Activated T-cell treated with anti-CD3 and anti-CD28 coated beads, Interleukin-2, amount 50 U/mL, for 1 hour (primary cell): ENCODE measurements around the gene PICK1.
"Not testable (repeated sequence)": the region's sequence is repeated elsewhere in the genome, so short reads cannot be mapped to it uniquely, and the experiment has no call there.

Experiments
- DNase-seq: peaks from one replicate; pipeline ENCODE4 v3.0.0-alpha.2; 2020

Gene PICK1

DNA sequence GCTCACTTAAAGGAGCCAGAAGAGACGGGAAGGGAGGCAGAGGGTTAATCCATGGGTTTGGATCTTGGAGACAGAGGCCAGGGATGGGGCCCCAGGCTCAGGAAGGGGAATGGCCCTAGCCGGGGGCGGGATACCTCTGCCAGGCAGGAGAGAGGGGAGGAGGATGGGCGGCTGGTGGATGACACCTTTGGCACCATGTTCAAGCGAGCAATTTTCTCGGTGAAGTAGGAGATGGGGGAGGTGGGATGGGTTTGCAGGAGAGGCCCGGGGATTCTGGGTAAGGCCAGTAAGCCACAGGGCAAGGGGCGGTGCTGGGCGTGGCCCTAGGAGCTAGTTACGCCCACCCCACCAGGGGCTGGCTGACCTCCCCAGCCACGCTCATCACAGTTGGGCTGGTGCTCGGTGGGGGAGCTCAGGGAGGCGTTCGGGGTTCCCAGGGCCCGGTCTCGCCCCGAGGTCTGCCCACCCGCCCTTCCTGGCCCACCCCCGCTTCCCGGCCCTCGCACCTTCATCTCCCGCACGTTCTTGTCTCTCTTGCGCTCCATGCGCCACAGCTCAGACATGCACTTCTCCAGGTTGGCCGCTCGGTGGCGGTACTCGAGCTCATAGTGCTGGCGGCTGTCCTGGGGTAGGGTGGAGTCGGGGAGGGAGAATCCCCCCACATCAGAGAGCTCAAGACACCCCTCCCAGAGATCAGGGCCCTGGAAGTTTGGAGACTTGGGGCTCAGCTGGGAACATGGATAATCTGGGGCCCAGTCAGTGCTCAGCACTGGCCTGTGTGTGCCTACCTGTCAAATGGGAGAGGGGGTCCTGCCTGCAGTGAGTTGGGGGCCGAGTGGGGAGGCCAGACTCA is 40.6 kb downstream of the PICK1 start:
- DNase-seq, result no peak

DNA sequence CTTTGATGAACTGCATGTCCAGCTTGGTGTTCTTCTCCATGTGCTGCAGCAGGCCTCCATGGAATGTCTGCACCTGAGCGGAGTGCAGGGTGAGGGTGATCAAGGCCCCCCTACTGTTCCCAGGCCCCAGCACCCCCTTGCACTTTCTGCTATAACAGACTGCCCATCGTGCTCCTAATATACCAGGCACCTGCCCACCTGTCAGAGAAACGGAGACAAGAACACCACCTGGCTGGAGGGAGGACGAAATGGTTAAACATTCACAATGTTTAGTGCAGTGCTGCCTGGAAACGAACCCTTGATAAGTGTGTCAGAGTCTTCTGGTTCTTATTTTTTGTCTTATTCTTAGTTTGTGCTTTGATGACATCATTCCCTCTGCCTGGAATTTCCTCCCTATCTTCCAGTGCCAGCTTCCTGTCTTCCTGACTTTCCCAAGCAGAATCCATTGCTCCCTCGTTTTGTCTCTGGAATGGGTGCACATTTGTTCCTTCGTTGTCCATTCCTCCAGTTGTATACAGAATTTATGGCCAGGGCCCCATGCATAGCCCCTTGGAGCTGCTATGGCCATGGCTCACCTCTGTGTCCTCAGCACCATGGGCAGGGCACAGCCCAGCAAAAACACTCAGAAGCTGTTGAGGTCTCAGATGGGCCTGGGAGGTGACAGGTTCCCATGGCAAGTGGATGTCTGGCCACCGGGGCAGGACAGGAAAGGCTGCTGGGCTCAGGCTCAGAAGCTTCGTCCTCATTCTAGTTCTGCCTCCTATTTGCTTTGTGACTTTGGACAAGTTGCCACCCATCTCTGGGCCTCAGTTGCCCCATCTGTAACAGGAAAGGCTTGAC is 41.4 kb downstream of the PICK1 start:
- DNase-seq, result no peak

- no peak for DNase-seq
Measured at GRCh38 chr22:38103641-38104040, 46.4 kb downstream of the PICK1 start.

DNA sequence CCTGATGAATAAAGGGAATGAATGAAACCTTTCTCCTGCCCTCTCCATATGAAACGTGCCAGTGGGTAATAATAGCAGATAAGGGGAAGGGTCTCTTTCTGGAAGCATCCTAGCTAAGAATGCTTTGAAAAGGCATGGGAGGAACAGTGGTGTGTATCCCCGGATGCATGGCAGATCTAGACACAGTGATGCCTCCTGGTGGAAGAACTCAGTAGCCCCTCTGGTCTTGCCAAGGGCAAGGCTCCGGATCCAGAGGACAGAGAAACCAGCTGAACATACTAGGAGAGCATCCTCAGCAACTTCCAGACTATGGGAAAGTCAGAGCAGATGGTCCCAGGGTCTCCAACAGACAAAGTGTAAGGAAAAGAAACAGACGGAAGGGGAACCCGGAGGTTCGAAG is 46.9 kb downstream of the PICK1 start:
- no peak for DNase-seq

DNA sequence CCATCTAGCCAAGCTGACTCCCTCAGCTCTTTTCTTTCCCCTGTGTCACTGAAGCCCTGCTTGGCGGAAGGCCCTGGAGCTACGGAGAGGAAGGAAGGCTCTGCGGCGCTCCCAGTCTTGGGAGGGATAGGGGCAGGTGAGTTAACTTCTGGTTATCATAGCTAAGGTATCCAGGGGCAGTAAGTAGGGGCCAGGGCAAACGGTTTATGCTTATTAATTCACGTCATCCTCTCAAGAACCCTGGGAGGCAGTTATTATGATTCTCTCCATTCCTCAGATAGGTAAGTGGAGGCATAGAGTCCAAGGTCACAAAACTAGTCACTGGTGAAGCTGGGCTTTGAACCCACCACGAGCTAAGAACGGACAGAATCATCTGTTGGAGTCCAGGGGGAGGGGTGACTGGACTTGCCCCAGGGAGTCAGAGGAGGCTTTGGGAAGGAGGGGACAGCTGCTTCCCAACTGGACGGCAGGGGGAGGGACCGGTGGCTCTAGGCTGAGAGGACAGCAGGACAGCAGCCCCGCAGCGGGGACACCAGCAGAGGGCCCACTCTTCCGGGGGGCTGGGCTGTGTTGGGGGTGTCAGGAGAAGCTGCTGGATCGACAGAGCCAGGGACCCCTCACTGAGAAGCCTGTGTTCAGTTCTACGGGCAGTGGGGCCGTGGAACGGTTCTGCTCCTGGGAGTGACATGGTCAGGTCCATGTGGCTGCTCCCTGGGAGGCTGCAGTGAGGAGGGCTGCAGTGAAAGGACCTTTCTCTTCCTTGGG is 49.8 kb downstream of the PICK1 start:
- DNase-seq, result no peak

- DNase-seq, result no peak
Measured at GRCh38 chr22:38107692-38108515, 50.7 kb downstream of the PICK1 start.

DNA sequence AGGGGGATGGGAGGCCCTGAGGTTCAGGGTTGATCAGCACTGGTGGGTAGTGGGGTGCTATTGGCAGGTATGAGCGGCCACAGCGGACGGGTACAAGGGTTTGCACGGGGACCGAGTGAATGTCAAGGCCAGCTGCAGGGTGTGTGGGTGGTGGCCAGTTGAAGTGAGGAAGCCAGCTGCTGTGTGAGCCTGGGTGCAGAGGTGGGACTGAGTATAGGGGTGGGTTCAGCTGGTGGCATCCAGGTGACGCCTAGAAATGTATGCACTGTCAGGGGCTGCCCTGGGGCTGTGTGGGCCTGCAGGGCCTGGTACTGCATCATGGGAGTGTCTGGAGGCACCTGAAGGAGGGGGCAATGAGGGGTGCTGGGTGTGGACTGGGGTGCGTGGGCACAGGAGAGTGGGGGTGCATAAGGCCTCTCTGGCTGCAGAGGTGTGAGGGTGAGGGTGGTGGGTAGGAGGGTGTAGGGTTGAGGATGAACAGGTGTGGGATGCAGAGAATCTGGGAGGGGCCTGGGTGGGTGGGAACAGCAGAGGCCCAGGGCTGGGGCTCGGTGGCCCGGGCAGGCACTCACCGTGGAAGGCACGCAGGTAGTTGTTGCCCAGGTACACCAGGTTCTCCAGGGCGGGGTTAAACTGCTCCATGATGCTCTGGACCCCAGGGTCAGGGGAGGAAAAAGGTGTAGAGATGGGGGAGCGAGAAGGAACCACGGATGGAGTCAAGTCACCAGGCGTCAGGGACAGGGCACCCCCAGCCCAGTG is 51.5 kb downstream of the PICK1 start:
- no peak for DNase-seq

DNA sequence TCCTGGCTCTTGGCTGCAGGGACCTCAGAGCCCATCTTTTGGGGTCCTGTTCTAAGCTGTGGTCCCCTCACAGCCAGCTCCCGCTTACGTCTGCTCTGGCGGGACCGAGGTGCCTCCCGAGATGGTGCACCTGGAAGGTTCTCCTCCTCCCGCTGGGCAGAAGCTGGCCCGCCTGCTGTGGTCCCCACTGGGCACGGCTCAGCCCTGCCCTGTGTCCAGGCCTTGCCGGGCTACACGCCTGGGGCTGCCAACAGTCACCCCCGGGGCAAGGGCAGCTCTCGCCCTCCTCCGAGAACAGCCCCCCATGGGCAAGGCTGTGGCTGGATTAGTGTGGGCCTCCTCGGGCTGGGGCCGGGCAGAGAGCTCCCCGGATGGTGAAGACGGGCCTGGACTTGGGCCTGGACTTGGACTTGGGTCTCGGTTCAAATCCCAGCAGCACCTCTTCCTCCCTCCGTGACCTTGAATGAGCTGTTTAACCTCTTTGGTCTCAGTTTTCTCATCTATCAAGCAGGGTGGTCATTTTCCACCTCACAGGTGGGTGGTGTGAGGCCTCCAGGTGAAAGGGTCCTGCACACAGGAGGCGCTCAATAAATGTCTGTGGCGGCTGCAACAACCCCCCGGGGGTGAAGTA is 52.3 kb downstream of the PICK1 start:
- no peak for DNase-seq

GRCh38 chr22:38110008-38110862 is 53.0 kb downstream of the PICK1 start, which contains the start of gene BAIAP2L2:
TSS of gene BAIAP2L2 (minus strand) at chr22:38110684. CDS start at chr22:38110525, 159 bp downstream.
- DNase-seq, result no peak

- no peak for DNase-seq
Measured at GRCh38 chr22:38110863-38111852, 54.0 kb downstream of the PICK1 start.

GRCh38 chr22:38111925-38112355 is 54.7 kb downstream of the PICK1 start:
- no peak for DNase-seq

- DNase-seq, result no peak
Measured at GRCh38 chr22:38112381-38112780, 55.2 kb downstream of the PICK1 start.

GRCh38 chr22:38114484-38115398 is 57.5 kb downstream of the PICK1 start:
- peak; percentile 78 for DNase-seq

- no peak for DNase-seq
Measured at GRCh38 chr22:38115423-38116205, 58.4 kb downstream of the PICK1 start.

DNA sequence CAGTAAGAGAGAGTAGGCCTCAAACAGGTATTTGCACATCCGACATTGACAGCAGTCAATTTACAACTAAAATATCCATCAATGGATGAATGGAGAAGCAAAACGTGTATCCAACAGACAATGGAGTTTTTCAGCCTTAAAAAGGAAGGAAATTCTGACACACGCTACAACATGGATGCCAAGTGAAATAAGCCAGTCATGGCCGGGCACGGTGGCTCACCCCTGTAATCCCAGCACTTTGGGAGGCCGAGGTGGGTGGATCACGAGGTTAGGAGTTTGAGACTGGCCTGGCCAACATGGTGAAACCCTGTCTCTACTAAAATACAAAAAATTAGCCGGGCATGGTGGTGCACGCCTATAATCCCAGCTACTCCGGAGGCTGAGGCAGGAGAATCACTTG is 60.4 kb downstream of the PICK1 start:
- not testable (repeated sequence) for DNase-seq

DNA sequence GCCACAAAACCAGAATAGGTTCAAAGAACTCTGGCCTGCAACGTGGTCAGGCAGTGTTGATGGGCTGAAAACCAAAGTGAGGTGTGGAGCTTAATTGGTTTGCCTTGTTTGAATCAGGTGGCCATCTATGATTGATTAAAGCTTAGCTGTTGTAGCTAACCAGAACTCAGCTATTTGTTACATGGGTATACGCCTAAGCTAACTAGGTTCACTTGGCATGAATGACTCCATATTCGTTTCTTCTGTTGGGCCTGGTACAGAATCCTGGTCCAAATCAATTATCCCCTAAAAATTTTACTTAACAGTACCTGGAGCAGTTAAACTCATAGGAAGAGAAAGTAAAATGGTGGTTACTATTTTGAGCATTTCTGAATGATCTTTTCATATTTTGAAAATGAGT is 61.0 kb downstream of the PICK1 start:
- no peak for DNase-seq

DNA sequence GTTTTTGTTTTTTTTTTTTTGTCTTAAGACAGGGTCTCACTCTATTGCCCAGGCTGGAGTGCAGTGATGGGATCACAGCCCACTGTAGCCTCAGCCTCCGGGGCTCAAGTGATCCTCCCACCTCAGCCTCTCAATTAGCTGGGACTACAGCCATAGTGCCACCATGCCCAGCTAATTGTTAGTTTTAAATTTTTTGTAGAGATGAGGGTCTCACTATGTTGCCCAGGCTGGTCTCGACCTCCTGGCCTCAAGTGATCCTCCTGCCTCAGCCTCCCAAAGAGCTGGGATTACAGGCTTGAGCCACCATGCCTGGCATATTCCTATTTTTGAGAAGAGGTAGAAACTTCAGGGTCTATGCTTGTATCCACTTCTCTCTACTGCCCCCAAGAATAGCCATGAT is 61.5 kb downstream of the PICK1 start:
- DNase-seq, result not testable (repeated sequence)
